ENCODE measurements around the gene DUT.

- TF ChIP-seq, protein P1, sequence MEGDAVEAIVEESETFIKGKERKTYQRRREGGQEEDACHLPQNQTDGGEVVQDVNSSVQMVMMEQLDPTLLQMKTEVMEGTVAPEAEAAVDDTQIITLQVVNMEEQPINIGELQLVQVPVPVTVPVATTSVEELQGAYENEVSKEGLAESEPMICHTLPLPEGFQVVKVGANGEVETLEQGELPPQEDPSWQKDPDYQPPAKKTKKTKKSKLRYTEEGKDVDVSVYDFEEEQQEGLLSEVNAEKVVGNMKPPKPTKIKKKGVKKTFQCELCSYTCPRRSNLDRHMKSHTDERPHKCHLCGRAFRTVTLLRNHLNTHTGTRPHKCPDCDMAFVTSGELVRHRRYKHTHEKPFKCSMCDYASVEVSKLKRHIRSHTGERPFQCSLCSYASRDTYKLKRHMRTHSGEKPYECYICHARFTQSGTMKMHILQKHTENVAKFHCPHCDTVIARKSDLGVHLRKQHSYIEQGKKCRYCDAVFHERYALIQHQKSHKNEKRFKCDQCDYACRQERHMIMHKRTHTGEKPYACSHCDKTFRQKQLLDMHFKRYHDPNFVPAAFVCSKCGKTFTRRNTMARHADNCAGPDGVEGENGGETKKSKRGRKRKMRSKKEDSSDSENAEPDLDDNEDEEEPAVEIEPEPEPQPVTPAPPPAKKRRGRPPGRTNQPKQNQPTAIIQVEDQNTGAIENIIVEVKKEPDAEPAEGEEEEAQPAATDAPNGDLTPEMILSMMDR (IDR thresholded peaks at IDR 0.05; ENCODE audit: insufficient read depth, low read length): no peak
- TF ChIP-seq SPI1 (IDR thresholded peaks at IDR 0.05; ENCODE audit: borderline replicate concordance, low read depth) (no peak), GABPA (IDR thresholded peaks at IDR 0.05; ENCODE audit: low read depth) (no peak), POLR2AphosphoS5 (IDR thresholded peaks at IDR 0.05; ENCODE audit: low read depth) (no peak)
- TF ChIP-seq, protein P2, sequence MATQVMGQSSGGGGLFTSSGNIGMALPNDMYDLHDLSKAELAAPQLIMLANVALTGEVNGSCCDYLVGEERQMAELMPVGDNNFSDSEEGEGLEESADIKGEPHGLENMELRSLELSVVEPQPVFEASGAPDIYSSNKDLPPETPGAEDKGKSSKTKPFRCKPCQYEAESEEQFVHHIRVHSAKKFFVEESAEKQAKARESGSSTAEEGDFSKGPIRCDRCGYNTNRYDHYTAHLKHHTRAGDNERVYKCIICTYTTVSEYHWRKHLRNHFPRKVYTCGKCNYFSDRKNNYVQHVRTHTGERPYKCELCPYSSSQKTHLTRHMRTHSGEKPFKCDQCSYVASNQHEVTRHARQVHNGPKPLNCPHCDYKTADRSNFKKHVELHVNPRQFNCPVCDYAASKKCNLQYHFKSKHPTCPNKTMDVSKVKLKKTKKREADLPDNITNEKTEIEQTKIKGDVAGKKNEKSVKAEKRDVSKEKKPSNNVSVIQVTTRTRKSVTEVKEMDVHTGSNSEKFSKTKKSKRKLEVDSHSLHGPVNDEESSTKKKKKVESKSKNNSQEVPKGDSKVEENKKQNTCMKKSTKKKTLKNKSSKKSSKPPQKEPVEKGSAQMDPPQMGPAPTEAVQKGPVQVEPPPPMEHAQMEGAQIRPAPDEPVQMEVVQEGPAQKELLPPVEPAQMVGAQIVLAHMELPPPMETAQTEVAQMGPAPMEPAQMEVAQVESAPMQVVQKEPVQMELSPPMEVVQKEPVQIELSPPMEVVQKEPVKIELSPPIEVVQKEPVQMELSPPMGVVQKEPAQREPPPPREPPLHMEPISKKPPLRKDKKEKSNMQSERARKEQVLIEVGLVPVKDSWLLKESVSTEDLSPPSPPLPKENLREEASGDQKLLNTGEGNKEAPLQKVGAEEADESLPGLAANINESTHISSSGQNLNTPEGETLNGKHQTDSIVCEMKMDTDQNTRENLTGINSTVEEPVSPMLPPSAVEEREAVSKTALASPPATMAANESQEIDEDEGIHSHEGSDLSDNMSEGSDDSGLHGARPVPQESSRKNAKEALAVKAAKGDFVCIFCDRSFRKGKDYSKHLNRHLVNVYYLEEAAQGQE (IDR thresholded peaks at IDR 0.05; ENCODE audit: insufficient replicate concordance, low read depth): no peak
Observed at GRCh38 chr15:48281674-48282073, 49.6 kb upstream of the DUT start.
